HepG2 (cell line): Measurements from ENCODE around the gene CCNL1. TPM values are rescaled to one million over a fixed set of nuclear protein-coding genes. Genes with fewer than 3 reads are reported as not detected.

Experiments
- ELF3 ChIP-seq: IDR thresholded peaks from 2 replicates; pipeline ENCODE4 v1.6.1; 2016; ENCODE audit warnings: missing genetic modification reagents, missing compliant biosample characterization
- FLYWCH1 ChIP-seq: sonication (generic); formaldehyde crosslinking; IDR thresholded peaks from 2 replicates; pipeline ENCODE4 v1.8.1; 2023; ENCODE audit warnings: mild to moderate bottlenecking, missing genetic modification reagents
- FOXO4 ChIP-seq: sonication (generic); formaldehyde crosslinking; conservative IDR thresholded peaks from 2 replicates; pipeline ENCODE4 v1.8.1; 2023; ENCODE audit warnings: missing genetic modification reagents
- GATAD2A ChIP-seq: IDR thresholded peaks from 2 replicates; pipeline ENCODE4 v1.6.1; 2016
- HDAC2 ChIP-seq: sonication (generic); formaldehyde crosslinking; IDR thresholded peaks from 2 replicates; pipeline ENCODE4 v1.4.0; 2020; ENCODE audit warnings: missing genetic modification reagents
- HNRNPL ChIP-seq: fragments of 200-400 bp; formaldehyde crosslinking; IDR thresholded peaks from 2 replicates; pipeline ENCODE4 v1.6.1; 2017; ENCODE audit warnings: mild to moderate bottlenecking, low read depth, low read length
- HOXA5 ChIP-seq: sonication (generic); formaldehyde crosslinking; IDR thresholded peaks from 2 replicates; pipeline ENCODE4 v1.4.0; 2020; ENCODE audit warnings: missing genetic modification reagents
- NONO ChIP-seq, 2 experiments: fragments of 450-650 bp in 1 of 2; sonication (generic) in 1 of 2; formaldehyde crosslinking in 1 of 2; IDR thresholded peaks in 1 of 2; conservative IDR thresholded peaks in 1 of 2; 2 replicates each; pipeline versions ENCODE4 v1.6.1 to v1.8.0; 2017 to 2022; ENCODE audit warnings: mild to moderate bottlenecking in 1 of 2, missing genetic modification reagents in 1 of 2, moderate library complexity in 1 of 2
- PHF21A ChIP-seq: sonication (generic); formaldehyde crosslinking; IDR thresholded peaks from 2 replicates; pipeline ENCODE4 v1.5.0; 2020; ENCODE audit warnings: mild to moderate bottlenecking, missing genetic modification reagents
- RFX1 ChIP-seq: fragments of 450-650 bp; IDR thresholded peaks from 2 replicates; pipeline ENCODE4 v1.6.1; 2017
- SP4 ChIP-seq: sonication (generic); formaldehyde crosslinking; IDR thresholded peaks from 2 replicates; pipeline ENCODE4 v1.8.1; 2023; ENCODE audit warnings: mild to moderate bottlenecking, missing genetic modification reagents
- SPEN ChIP-seq: sonication (generic); formaldehyde crosslinking; IDR thresholded peaks from 2 replicates; pipeline ENCODE4 v1.5.1; 2020; ENCODE audit warnings: low read depth, mild to moderate bottlenecking, missing genetic modification reagents
- STAG1 ChIP-seq: sonication (generic); formaldehyde crosslinking; IDR thresholded peaks from 2 replicates; pipeline ENCODE4 v1.4.0; 2020; ENCODE audit warnings: missing genetic modification reagents
- XBP1 ChIP-seq: sonication (generic); formaldehyde crosslinking; IDR thresholded peaks from 2 replicates; pipeline ENCODE4 v1.5.0; 2020; ENCODE audit warnings: missing genetic modification reagents
- ZBTB37 ChIP-seq: sonication (generic); formaldehyde crosslinking; IDR thresholded peaks from 2 replicates; pipeline ENCODE4 v1.4.0; 2020; ENCODE audit warnings: mild to moderate bottlenecking, missing genetic modification reagents
- ZBTB42 ChIP-seq: sonication (generic); formaldehyde crosslinking; IDR thresholded peaks from 2 replicates; pipeline ENCODE4 v1.5.0; 2020; ENCODE audit warnings: mild to moderate bottlenecking, missing genetic modification reagents
- ZBTB7B ChIP-seq: sonication (generic); formaldehyde crosslinking; IDR thresholded peaks from 2 replicates; pipeline ENCODE4 v1.4.0; 2020; ENCODE audit warnings: missing genetic modification reagents
- ZFP62 ChIP-seq: sonication (generic); formaldehyde crosslinking; IDR thresholded peaks from 2 replicates; pipeline ENCODE4 v1.4.0; 2020; ENCODE audit warnings: missing genetic modification reagents
- ZMYM3 ChIP-seq: sonication (generic); formaldehyde crosslinking; IDR thresholded peaks from 2 replicates; pipeline ENCODE4 v1.5.1; 2020; ENCODE audit warnings: mild to moderate bottlenecking, missing genetic modification reagents
- ZNF451 ChIP-seq: sonication (generic); formaldehyde crosslinking; IDR thresholded peaks from 2 replicates; pipeline ENCODE4 v1.5.0; 2020; ENCODE audit warnings: mild to moderate bottlenecking, missing genetic modification reagents
- polyA plus RNA-seq, 8 experiments: library from polyadenylated mRNA; depleted of rRNA in 3 of 8; stranded (reverse) in 7 of 8; unstranded in 1 of 8; fragments of >200 nt; fragmentation: Illumina TruSeq in 4 of 8; extraction: Trizol in 4 of 8; gene quantifications; 2 replicates each; pipeline versions ENCODE4 v1.2.1 to v1.2.3, GENCODE V29; 2011 to 2016; ENCODE audit warnings: low read depth in 4 of 8, missing spikeins in 1 of 8, mixed read lengths in 1 of 8; ENCODE audit not compliant: insufficient read depth in 1 of 8
- total RNA-seq, 5 experiments: library from RNA; depleted of rRNA; stranded (reverse); fragments of >200 nt; fragmentation: Illumina TruSeq; extraction: Trizol; gene quantifications; 2 replicates each; pipeline ENCODE4 v1.2.3, GENCODE V29; 2016; ENCODE audit warnings: low read depth in 1 of 5
- TF ChIP-seq, protein P1 (sequence below), 2 experiments: sonication (generic) in 1 of 2; formaldehyde crosslinking in 1 of 2; IDR thresholded peaks; 2 replicates each; pipeline versions ENCODE4 v1.4.0 to v1.6.1; 2016 to 2020; ENCODE audit warnings: borderline replicate concordance in 1 of 2, low read depth in 1 of 2, mild to moderate bottlenecking in 1 of 2, missing genetic modification reagents in 1 of 2
- TF ChIP-seq, protein P2 (sequence below): sonication (generic); formaldehyde crosslinking; IDR thresholded peaks from 2 replicates; pipeline ENCODE4 v1.4.0; 2020; ENCODE audit warnings: missing genetic modification reagents

The CCNL1 gene
- total and polyA plus RNA-seq, 2 of the 13 experiments (the other 11 are each of a cell fraction or from before 2014, with no cell fraction given): 151 to 303 TPM

DNA sequence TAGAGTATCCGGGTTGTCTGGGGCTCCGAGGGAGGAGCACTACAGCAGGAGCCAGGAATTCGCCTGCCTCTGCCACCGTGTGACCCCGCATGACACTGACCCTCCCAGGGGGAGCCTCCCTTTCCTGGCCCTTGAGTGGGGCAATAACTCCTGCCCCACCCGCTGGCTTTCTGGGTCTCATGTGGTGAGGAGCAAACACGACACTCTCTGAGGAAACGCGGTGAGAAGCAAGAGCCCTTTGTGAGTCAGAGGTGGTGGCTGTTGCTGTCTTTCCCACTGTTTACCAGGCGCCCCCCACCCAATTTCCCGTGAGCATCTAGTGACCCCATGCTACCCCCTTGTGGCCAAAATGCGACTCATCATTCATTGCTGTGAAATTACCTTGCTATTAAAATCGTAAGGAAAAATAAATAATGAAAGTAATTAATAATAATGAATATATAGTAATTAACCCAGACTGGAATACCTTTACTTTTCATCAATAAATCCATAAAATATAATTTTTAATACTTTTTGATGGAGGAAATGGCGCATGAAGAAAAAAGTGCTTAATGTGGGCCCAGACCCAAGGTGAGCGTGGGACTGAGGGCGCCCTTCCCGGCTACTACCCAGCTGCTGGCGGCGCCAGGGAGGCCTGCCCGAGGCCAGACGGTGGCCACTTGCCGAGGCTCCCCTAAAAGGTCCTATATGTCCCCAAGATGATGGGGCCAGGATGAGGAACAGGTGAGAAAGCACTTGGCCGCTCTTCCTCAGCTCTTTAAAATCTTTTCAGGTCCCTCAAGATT, 29.3 kb downstream of the CCNL1 start (continued):
- TF ChIP-seq, protein P1, sequence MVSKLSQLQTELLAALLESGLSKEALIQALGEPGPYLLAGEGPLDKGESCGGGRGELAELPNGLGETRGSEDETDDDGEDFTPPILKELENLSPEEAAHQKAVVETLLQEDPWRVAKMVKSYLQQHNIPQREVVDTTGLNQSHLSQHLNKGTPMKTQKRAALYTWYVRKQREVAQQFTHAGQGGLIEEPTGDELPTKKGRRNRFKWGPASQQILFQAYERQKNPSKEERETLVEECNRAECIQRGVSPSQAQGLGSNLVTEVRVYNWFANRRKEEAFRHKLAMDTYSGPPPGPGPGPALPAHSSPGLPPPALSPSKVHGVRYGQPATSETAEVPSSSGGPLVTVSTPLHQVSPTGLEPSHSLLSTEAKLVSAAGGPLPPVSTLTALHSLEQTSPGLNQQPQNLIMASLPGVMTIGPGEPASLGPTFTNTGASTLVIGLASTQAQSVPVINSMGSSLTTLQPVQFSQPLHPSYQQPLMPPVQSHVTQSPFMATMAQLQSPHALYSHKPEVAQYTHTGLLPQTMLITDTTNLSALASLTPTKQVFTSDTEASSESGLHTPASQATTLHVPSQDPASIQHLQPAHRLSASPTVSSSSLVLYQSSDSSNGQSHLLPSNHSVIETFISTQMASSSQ (IDR thresholded peaks at IDR 0.05; ENCODE audit: low read depth): no peak
- TF ChIP-seq, protein P1 (CRISPR knock-in tag; IDR thresholded peaks at IDR 0.05; ENCODE audit: borderline replicate concordance): 0 out of 2 replicates have a peak, but pooled peaks have one; percentile 19
- TF ChIP-seq STAG1 (peak; percentile 71), ZMYM3 (CRISPR knock-in tag) (no peak), ZBTB7B (peak; percentile 55; the same call in 1 of the 2 replicates), FLYWCH1 (CRISPR knock-in tag) (no peak), ZFP62 (CRISPR knock-in tag) (no peak), HDAC2 (CRISPR knock-in tag) (peak; percentile 69; the same call in 1 of the 2 replicates), HNRNPL (peak; percentile 72; the same call in 1 of the 2 replicates), ELF3 (CRISPR knock-in tag) (peak; percentile 34), HOXA5 (CRISPR knock-in tag) (0 out of 2 replicates have a peak, but pooled peaks have one; percentile 18), GATAD2A (CRISPR knock-in tag) (peak; percentile 84), RFX1 (no peak), PHF21A (peak; percentile 72; the same call in 1 of the 2 replicates), ZBTB42 (no peak), ZBTB37 (no peak), SPEN (CRISPR knock-in tag) (peak; percentile 40; the same call in 1 of the 2 replicates), ZNF451 (CRISPR knock-in tag) (0 out of 2 replicates have a peak, but pooled peaks have one; percentile 32), SP4 (0 out of 2 replicates have a peak, but pooled peaks have one; percentile 49), FOXO4 (CRISPR knock-in tag) (no peak), NONO (IDR thresholded peaks at IDR 0.05) (no peak), NONO (CRISPR knock-in tag; conservative IDR thresholded peaks at IDR 0.05) (peak; percentile 63; the same call in 1 of the 2 replicates), XBP1 (CRISPR knock-in tag) (no peak)
- TF ChIP-seq, protein P2, sequence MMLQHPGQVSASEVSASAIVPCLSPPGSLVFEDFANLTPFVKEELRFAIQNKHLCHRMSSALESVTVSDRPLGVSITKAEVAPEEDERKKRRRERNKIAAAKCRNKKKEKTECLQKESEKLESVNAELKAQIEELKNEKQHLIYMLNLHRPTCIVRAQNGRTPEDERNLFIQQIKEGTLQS (CRISPR knock-in tag): no peak
